Hematopoietic multipotent progenitor cell (in vitro differentiated cells): ENCODE measurements around the gene NVL. TPM values are rescaled to one million over a fixed set of nuclear protein-coding genes. Genes with fewer than 3 reads are reported as not detected.

Source experiments
- DNase-seq, 3 donors: peaks; one replicate each; pipeline ENCODE4 v3.0.0-alpha.2; 2011 to 2015; ENCODE audit warnings: low read depth in 2 of 3, low spot score in 2 of 3
- total RNA-seq: library from RNA; depleted of rRNA; stranded (reverse); fragments of >200 nt; gene quantifications from one replicate; pipeline ENCODE4 v1.2.3, GENCODE V29; 2012

The NVL gene
- total RNA-seq, 1 donor, result 10.2 TPM

DNA sequence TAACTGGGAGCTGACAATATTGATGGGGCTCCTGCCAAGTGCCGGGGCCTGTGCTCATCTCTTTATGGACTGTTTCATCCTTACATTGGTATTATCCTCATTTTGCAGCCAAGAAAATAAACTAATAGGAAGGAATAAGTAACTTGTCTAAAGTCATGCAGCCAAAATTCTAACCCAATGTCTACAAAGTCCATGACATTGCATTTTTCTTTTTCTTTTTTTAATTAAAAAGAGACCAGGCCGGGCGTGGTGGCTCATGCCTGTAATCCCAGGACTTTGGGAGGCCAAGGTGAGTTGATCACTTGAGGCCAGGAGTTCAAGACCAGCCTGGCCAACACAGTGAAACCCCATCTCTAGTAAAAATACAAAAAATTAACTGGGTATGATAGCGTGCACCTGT lies 128.1 kb downstream of the NVL start:
- no peak for DNase-seq

DNA sequence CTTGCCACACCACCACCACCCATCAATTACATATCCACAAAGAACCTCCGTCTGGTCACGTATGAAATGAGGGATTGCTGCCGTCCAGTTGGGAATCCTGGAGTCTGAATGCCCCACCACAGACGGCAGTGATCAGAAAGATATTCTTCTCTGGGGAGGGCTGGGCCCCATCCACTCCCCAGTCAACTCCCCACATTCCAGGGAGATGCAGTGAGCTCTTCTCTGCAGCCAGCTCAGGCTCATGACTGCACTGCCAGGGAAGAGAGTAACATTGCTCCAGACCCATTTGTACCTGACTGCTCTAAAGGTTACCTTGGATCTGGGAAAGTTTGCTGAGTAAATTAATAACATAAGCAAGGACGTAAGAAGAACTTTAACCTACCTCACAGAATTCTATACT lies 128.6 kb downstream of the NVL start:
- no peak for DNase-seq

DNA sequence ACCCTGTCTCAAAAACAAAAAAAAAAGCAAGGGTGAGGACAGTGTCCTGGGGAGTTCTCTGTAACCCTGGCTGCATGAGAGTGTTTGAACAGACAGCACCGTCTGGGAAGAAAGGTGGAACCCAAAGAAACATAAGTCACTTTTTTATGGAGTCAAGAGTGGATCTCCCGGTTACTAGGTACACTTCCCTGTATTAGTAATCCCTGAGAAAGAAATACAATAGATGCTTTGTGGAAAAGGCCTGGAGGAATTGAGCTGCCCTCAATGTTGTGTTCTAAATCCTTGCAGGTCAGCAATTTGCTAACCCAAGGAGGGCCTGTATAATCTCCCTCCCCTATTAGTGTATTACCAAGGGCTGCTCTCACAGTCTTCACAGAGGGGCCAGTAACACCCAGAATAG lies 130.3 kb downstream of the NVL start:
- DNase-seq, result no peak

DNA sequence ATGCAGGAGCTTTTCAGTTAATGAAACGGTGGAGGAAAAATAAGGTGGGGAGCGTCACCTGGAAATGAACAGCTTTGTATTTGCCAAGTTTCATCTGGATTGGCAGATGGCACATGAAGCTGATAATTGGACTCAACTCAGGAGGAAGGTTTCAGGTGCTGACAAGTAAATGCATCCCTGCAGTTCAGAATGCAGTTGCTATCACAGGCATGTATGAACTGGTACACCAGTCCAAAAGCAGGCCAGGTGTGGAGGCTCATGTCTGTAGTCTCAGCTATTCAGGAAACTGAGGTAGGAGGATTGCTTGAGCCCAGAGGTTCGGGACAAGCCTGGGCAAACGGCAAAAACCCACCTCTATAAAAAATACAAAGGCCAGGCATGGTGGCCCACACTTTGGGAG lies 131.4 kb downstream of the NVL start:
- no peak for DNase-seq

DNA sequence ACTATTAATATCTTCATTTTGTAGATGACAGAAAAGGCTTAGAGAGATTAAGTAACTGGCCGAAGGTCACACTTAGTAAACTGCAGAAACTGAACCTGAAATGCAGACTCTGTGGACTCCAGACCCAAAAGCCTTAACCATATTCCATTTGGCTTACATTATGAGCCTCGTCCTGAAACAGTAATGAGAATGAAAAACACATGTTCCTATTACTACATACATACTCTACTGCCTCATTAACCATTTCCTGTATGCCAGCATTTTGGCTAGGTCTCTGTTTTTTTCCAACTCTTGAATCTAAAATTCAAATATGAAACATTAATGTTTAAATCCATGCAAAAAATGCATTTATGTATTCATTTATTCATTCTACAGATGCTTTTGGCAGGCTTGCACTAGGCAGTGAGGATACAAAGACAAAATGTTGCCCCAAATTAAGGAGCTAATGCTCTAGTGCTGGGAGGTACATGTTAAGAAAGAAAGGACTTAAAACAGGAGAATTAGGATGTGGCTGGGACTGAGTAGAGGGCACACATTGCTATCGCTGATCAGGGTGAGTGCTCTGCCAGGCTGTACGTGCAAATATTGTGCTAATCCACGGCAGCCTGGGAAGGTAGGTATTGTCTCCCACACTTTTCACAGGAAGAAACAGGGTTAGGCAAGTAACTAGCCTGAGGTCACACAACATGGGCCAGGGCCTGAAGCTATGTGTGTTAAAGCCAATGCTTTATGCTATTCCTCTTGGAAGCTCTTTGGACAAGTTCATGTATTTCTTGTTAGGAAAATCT lies 133.0 kb downstream of the NVL start:
- DNase-seq, result no peak

DNA sequence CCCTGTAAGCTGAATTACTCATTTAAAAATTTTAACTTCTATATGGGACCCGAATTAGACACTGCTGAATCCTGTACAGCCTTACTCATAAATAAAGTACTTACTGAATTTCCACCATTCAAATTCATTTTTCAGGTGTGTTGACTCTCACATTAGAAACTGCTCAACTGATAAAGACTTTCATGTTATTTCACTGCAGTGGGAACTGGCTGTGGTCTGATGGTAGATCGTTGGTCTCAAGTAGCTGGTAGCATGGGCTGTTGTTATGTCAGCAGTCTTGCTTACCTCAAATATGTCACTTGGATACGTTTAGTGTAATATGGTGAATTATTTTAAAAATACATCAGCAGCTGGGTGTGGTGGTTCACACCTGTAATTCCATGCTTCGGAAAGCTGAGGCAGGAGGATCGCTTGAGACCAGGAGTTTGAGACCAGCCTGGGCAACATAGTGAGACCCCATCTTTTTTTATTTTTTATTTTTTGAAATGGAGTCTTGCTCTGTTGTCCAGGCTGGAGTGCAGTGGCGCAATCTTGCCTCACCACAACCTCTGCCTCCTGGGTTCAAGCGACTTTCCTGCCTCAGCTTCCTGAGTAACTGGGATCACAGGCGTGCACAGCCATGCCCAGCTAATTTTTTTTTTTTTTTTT lies 136.5 kb downstream of the NVL start:
- DNase-seq, result no peak

DNA sequence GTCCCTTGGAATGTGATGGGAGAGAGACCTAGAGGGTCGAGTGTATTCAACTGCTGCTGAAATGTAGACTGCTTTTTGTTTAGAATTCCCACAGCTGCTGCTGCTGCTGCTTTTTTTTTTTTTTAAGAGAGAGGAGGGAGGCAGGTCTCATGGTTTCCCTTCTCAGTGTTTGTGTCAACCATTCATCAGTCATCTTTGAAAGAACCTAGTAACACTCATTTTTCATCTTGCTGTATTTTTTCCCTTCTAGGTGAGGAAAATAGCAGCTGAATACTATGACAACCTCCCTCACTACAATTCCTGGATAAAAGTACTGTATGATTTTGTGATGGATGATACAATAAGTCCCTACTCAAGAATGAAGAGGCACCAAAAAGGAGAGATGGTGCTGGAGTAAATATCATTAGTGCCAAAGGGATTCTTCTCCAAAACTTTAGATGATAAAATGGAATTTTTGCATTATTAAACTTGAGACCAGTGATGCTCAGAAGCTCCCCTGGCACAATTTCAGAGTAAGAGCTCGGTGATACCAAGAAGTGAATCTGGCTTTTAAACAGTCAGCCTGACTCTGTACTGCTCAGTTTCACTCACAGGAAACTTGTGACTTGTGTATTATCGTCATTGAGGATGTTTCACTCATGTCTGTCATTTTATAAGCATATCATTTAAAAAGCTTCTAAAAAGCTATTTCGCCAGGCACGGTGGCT lies 137.7 kb downstream of the NVL start:
- DNase-seq, result no peak

DNA sequence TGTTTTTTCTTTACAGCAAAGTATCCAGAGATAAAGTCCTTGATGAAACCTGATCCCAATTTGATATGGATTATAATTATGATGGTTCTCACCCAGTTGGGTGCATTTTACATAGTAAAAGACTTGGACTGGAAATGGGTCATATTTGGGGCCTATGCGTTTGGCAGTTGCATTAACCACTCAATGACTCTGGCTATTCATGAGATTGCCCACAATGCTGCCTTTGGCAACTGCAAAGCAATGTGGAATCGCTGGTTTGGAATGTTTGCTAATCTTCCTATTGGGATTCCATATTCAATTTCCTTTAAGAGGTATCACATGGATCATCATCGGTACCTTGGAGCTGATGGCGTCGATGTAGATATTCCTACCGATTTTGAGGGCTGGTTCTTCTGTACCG lies 140.4 kb downstream of the NVL start:
- no peak for DNase-seq

DNA sequence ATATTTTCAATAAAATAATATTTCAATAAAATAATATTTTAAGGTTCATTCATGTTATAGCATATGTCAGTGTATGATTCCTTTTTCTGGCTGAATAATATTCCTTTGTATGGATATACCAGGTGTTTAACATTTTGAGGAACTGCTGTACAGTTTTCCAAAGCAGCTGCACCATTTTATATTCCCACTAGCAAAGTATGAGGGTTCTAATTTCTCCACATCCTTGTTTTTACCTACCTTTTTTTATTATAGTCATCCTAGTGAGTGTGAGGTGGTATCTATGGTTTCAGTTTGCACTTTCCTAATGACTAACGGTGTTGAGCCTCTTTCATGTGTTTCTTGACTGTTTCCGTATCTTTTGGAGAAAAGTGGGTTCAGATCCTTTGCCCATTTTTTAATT lies 141.7 kb downstream of the NVL start:
- no peak for DNase-seq

DNA sequence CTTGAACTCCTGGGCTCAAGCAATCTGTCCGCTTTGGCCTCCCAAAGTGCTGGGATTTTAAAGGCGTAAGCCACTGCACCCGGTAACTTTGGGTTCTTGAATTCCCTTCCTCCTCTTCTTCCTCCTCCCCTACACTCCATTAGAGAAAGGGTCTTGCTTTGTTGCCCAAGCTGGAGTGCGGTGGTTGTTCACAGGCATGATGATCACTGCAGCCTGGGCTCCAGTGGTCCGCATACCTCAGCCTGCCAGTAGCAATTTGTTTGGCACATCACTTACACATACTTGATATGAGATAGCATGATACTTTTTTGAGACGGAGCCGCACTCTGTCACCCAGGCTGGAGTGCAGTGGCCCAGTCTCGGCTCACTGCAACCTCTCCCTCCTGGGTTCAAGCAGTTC lies 144.8 kb downstream of the NVL start:
- DNase-seq, result no peak

DNA sequence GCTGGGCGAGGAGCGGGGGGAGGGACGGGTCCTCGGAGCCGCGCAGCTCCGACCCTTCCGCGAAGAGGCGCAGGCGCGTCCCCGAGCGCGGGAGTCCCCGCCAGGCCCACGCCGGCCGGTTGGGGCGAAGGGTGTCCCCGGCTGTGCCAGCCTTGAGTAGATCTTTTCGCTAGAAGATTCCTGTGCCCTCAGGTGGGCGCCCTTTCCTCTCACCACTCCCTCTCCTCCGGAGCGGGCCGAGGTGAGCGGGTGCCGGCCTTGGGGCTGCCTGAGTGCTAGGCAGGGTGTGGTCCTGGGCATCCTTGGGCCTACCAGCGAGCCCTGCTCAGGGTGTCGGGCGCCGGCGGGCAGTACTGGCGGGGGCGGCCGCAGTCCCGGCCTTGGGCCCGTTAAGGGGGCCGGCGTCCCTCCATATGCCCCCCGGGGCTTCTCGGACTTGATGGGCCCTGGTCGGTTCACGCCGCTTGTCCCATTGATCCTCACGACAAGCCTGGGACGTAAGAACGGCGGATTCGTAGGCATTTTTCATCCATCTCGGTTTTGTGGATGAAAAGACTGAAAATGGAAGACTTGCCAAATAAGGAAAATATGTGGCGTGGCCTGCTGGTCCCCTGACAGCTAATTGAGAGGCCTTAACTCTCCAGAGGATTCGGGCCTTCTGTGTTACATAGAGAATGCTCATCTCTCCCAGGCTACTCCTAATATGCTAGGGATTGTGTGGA lies 146.2 kb downstream of the NVL start:
- DNase-seq, result peak in 2 of 3 donors; percentile 61 to 74

DNA sequence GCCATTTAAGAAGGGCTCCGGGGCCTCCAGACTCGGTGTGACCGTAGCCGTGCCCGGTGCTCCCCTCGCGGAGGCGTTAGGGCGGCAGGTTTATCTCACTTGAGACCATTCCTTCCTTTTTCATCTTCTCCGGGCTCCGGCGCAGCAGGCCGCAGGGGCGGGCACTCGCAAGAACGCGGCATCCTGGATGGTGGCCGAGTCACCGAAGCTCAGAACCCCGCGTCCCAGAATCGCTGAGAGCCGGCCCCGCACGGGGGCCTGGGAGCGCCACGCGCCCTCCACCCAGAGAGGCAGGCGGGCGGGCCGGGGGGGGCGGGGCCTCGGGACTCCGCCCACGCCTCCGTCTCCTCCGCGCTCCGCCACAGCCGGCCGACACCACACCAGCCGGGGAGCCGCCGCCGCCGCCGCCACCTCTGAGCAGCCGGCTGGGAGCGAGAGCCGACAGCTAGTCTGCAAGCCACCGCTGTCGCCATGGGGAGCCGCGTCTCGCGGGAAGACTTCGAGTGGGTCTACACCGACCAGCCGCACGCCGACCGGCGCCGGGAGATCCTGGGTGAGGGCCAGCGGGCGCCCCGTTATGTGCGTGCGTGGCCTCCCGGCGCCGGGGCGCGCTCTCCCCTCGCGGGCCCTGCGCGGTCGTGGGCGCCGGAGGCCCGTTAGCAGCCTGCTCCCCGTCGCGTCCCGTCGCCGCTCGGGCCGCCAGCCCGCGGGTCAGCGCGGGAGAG lies 146.9 kb downstream of the NVL start, which contains the start of gene DEGS1:
Gene DEGS1 (plus strand): TSS at position 375 of the 725 bp plus-strand sequence. CDS start 97 bp downstream, at position 472.
- peak; percentile 65 to 91 (median 90) for DNase-seq

DNA sequence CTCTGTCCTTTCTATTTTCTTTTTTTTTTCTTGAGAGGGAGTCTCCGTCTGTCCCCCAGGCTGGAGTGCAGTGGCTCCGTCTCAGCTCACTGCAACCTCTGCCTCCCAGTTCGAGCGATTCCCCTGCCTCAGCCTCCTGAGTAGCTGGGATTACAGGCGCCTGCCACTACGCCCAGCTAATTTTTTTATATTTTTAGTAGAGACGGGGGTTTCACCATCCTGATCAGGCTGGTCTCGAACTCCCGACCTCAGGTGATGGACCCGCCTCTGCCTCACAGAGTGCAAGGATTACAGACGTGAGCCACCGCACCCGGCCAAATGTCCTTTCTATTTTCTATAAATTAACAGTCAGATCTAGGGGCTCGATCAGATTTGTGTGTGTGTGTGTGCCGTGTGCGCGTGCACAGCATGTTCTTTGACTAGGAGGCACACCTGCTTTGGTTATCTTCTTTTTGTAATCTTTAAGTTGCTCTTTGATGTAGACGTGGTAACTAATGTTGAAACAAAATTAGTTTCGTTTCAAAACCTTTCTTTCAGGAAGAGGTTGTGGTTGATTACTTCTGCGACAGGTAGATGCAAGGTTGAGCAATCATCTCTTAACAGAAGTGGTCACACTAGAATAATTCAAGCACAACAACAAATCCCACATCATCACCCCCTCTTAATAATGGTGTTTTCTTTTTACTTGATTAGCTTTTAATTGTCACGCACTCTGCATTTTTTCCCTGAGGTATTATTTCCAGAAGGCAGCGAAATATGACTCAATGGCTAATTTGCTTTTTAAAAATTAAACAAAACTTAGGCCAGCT lies 147.7 kb downstream of the NVL start:
- peak in 2 of 3 donors; percentile 40 to 52 for DNase-seq

DNA sequence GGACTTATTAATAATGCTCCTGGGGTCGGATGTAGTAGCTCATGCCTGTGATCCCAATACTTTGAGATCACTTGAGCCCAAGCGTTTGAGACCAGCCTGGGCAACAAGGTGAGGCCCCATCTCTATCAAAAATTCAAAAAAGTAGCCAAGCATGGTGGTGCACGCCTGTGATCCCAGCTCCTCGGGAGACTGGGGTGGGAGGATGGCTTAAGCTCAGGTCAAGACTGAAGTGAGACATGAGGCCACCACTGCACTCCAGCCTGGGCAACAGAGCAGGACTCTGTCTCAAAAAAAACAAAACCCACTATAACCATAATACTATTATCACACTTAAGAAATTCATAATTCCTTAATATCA lies 148.5 kb downstream of the NVL start:
- no peak for DNase-seq

DNA sequence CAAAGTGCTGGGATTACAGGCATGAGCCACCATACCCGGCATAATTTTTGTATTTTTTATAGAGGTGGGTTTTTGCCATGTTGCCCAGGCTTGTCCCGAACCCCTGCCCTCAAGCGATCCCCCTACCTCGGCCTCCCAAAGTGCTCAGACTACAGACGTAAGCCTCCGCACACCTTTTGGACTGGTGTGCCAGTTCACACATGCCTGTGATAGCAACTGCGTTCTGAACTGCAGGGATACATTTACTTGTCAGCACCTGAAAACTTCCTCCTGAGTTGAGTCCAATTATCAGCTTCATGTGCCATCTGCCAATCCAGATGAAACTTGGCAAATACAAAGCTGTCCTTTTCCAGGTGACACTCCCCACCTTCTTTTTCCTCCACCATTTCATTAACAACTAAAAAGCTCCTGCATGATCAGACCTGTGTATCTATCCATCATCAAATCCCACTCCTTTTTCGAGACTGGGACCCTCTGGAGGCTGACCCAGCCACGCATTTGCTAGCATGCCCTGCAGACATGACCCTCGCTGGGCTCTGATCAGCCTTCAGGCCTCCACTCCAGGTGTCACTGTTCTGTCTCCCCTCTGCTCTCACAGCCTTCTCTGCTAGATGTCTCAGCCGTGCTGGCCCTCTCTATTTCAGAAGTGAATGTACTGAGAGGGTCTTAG lies 149.1 kb downstream of the NVL start:
- no peak for DNase-seq

DNA sequence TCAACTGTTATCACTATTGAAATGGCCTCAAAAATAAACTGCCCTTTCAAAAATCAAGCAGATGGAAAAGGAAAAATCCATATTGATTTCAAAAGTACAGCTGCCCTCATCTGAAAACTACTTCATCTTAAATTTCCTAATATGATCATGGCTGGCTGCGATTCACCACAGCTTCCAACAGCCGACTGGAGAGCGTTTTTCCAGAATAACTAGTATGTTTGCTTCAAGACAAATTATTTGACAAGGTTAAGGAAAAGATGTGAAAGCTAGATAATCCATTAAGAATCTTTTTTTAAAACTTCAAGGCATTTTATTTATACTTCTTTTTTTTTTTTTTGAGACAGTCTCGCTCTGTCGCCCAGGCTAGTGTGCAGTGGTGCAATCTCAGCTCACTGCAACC lies 151.1 kb downstream of the NVL start:
- no peak for DNase-seq

DNA sequence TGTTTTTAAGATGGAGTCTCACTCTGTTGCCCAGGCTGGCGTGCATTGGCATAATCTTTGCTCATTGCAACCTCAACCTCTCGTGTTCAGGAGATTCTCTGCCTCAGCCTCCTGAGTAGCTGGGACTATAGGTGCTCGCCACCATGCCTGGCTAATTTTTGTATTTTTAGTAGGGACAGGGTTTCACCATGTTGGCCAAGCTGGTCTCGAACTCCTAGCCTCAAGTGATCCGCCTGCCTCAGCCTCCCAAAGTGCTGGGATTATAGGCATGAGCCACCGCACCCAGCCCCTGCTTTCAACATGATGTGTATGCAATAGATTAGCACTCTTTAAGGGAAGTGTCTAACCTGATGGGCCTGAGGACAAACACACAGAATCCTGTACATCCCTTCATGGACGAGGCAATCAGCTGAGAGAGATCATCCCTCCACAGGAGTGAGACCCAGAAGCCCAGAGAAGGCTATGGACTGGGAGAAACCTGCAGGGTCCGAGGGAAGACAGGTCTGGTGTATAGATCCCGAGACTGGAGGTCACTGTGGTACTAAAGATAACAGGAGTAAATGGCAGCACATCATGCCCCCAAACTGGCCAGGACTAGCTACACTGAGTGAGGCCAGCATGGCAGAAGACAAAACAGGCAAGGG lies 152.5 kb downstream of the NVL start:
- no peak for DNase-seq
